GM04503 (cell line): Measurements from ENCODE around the gene PKD2.

Source experiments
- DNase-seq: peaks from one replicate; pipeline ENCODE4 v3.0.0-alpha.2; 2012; ENCODE audit warnings: low read depth

PKD2 gene

DNA sequence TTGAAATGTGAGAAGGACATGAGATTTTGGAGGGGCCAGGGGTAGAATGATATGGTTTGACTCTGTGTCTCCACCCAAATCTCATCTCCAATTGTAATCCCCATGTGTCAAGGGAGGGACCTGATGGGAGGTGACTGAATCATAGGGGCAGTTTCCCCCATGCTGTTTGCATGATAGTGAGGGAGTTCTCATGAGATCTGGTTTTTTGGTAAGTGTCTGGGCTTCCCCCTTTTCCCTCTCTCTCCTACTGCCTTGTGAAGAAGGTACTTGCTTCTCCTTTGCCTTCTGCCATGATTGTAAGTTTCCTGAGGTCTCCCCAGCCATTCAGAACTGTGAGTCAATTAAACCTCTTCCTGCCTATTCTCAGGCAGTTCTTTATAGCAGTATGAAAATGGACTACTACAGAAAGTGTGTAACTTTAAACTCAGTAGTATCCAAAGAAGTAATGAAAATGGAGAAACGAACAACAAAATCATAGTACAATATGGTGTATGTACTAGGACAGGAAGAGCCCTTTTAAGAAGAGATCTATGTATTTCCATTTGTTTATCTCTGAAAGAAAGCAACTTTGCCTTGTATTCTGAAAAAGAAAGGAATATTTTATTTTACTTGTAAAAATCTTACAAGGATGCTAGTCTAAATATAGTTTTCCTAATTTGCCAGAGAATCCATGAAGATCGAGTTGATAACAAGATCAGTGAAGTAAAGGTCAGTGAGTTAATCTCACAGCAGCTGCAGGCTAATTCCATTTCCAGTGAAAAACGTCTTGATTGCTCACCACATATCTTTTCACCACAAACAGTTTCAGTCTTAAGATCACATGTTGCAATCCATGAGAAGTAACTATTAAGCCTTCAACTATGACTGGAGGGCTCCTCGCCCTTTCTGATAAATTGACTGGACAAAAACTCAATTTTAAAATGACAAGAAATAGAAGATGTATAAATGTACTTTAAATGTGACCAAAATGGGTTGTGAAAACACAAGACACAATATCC lies 20.5 kb downstream of the PKD2 start:
- DNase-seq = peak; percentile 85

DNA sequence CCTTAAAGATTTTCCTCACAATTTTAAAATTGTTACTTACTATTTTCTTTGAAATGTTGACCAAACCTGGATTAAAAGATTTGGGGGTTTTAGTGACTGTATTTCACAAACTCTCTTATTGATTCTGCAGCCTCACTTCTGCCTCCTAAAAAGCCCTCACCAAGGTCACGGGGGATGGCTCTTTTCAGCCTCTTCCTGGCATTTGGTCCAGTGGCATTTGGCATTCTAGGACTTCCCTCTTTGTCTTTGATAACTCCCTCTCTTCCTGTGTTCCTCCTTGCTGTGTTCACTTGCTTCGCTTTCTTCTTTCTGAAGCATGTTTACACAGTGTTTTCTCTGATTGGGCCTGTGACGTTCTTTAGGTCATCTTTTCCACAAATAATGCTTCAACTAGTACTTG lies 21.5 kb downstream of the PKD2 start:
- DNase-seq = no peak

DNA sequence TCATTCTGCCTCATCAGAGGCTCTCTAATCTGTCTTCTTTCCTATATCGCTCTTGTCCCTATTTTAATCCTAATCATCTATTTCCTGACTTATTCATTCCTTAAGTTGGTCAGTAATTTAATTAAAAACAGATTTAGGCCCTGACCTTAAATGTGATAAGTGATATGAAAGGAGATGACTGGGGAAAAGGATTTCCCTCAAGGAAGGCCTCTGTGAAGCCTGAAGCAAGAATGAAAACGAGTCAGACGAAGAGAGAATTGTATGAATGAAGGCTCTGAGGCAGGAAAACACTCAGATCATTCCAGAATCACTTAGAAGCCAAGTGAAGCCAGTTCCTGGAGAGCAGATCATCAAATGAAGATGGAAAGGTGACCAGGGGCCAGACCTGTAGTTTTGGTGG lies 22.1 kb downstream of the PKD2 start:
- DNase-seq = no peak

DNA sequence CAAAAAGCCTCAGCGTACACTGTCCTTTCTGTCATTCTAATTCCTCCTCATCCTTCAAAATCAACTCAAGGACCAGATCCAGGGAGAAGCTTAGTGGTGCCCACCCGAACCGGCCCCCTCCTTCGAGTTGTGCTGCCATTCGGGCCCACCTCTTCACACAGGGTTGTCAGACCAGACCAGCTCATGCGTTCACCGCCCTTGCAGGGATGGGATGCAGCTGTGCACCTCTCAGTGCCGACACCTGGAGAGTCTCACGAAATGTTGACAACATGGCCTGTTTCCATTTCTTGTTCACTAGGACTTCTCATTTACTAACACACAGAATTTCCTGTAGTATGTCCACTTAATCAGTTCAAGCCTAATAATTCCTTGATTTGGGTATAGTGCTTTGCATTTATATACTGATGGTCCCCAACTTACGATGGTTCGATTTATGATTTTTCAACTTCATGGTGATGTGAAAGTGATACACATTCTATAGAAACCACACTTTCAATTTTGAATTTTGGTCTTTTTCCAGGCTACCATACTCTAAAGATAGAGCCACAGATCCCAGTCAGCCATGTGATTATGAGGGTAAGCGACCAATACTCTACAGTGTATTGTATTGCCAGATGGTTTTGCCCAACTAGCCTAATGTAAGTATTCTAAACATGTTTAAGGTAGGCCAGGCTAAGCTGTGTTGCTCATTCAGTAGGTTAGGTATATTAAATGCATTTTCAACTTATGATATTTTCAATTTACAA lies 23.3 kb downstream of the PKD2 start:
- no peak for DNase-seq

DNA sequence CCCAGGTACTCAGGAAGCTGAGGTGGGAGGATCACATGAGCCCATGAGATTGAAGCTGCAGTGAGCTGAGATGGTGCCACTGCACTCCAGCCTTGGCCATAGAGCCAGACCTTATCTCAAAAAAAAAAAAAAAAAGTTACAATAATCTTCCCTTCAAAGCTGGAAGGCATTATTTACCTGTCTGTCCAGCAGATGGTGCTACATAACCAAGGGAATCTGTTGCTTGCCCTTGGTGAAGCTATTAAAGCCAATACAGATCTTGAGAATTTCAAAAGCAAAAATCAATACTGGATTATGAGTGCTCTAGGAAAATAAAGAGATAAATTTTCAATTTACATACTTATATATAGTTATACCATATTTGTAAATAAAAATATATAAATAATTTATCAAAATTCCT lies 25.9 kb downstream of the PKD2 start:
- DNase-seq = no peak

DNA sequence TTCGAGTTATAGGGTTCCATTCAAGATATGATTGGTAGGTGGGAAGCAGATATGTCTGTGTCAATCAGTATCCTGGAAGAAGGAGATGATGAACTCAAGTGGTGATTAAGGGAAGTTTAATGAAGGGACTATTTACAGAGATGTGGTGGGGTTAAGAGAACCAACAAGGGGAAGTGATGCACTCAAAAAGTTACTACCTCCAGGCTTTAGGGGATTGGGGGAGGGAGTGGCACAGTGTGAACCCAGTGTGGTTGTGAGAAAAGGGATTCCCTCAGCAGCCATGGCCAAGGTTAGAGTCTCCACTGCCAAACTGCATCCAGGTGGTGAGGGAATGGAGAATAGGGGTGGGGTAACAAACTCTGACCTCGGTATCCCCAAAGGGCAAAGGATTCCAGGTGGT lies 27.9 kb downstream of the PKD2 start:
- no peak for DNase-seq

DNA sequence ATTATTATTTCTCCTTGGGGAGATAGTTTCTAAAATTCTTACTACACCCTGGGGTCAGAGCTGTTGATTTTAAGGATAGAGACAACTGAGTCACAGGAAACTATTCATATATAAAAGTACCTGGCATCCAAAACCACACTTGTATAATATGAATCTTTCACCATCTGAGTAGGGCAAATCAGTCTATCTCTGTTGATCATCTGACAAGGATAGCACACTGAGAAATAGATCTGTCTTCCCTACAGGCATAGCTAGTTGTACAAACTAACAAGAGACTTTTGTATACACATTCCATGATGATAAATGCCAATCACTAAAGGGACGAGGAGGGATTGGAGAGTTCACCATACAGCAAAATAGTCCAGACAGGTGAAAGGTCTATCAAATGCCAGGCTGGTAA lies 30.0 kb downstream of the PKD2 start:
- DNase-seq = no peak

DNA sequence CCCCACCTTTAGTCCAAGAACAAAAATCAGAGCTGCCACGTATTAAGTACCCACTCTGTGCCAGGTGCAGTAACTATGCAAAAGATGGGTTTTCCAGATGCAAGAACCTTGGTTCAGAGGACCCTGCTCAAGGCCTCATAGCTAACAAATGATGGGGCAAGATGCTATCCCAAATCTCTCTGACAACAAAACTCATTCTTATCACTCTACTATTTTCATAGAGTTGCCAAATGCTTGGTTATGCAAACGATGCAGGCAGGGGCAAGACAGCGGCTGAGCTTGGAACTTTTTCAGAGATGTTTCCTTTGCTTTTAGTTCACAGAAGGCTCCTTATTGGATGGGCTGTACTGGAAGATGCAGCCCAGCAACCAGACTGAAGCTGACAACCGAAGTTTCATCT lies 30.5 kb downstream of the PKD2 start:
- no peak for DNase-seq

DNA sequence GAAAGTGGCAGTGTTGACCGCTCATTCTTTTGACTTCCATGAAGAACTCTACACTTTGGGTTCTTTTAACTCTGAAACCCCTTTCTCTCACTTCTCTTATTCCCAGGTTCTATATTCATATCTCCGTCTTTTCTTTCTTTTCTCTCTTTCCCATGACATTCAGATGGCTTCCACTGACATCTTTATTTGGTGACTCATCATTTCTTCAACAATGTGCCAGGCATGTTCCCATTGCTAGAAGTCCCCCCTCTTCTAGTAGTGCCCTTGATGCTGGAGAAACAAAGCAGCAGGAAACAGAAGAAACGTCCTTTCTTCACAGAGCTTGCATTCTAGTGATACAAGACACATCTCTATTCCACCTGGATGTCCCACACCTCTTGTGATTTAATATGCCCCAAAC lies 33.3 kb downstream of the PKD2 start:
- DNase-seq = no peak

DNA sequence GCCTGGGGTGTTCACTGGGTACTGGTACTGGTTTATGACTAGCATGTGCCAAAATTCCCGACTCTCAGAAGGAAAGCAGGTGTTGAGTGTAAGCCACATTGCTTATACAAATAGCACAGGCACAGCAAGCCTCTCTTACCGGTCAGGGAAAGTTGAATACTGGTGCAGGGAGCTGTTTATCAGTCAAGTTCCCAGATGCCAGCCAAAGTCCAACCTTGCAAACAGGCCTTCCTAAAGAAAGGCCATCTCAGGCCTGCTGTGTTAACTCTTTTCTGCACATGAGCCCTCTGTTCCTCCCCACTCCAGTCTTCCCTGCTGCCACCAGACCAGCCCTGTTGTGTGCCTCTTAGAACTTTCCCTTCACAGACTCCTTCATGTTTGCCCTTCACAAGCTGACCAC lies 34.2 kb downstream of the PKD2 start:
- no peak for DNase-seq

DNA sequence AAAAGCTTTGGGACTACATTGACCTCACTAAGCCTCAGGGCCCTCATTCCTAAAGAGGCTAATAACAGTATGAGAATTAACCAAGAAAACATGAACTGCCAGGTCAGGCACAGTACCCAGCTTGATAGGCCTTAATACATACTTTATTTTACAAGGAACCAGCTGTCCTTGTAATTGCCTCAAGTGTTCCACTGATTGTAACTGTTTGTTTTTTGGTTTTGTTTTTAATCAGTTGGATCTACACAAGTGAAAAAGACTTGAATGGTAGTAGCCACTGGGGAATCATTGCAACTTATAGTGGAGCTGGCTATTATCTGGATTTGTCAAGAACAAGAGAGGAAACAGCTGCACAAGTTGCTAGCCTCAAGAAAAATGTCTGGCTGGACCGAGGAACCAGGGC lies 35.6 kb downstream of the PKD2 start:
- no peak for DNase-seq

DNA sequence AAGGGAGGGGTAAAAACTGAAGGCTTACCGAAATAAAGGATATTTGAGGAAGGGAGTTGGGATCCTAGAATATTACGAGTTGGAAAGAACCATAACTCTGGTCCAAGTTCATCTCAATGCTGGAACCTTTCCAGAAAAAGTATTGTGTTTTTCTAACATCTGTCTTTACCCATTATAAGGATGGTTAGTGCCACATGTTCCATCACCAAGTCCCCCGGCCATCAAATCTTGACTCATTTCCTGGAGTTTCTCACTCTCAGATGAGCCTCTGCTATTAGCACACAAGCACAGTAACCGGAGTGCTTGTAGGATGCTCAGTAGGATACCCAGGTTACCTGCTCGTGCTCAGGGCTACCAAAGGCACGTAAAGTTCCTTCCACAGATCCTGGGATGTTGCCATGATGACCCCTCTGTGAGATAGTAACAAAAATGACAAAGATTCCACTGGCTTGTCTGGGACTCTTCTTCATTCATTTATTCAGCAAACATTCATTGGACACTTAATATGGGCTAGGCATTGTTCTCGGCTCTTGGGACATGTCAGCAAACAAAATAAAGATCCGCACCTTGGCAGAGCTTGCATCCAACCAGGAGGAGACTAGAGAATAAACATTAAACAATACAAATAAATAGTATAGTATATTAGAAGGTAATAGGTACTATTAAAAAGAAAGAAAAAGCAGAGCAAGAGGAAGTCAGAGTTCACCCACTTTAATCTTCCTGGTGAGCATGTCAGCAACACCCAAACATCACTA lies 36.3 kb downstream of the PKD2 start:
- DNase-seq = no peak

DNA sequence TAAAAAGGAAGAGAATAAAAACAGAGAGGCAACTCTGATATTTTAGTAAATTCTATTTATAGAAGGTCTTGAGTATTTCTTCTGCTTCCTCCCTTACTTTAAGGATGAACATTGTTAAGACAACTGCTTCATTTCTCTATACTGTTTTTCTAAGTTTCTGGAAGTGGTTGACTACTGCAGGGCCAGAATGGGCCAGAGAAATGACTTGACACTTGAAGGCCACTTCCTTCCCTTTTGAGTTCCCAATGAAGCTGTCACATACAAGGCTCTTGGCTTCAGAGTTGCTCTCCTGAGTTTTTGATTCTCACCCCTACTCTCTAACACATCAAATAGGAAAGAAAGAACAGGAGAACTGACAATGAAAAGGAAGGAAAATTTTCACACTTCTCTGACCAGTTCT lies 37.6 kb downstream of the PKD2 start:
- DNase-seq = no peak

DNA sequence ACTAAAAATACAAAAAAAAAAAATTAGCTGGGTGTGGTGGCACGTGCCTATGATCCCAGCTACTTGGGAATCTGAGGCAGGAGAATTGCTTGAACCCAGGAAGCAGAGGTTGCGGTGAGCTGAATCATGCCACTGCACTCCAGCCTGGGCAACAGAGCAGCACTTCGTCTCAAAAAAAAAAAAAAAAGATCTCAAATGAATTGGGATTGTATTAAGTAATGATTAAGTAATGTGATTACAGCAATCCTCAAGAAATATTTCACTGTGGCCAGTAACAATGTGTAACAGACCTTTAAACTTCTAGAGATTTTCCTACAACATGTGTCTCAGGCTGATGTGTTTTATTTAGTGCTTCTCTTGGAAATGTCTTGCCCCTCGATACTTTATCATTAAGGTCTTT lies 46.8 kb downstream of the PKD2 start:
- DNase-seq = no peak

DNA sequence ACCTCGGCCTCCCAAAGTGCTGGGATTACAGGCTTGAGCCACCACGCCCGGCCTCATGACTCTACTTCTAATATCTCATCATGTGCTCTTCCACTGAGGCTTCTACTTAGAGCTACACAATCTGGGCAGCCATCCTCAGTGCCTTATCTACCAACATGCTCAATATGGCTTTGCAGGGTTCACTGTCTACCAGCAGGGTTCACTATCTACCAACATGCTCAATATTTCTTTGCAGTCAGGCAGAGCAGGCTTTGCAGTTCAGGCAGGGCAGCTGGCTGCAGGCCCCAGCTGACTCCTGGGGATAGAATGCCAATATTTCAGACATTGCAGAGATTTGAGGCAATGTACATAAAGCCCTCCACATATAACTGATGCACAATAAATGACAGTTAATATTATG lies 47.5 kb downstream of the PKD2 start:
- DNase-seq = no peak

DNA sequence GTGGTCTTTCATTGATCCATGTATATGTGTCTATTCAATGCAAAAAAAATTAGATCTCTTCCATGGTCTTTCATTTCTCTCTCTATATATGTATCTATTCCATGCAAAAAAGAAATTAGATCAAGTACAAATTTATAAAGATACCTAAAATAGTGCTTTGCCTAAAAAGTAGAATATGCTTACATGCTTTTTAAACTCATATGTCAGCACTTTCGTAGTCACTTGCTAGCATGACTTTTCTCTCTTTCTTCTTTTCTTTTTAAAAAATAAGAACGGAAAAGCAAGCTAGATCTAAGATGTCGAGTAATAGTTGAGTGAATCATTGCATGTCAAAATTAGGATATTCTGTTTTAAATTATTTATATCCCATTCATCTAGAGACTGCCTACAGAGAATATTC lies 50.9 kb downstream of the PKD2 start:
- no peak for DNase-seq

DNA sequence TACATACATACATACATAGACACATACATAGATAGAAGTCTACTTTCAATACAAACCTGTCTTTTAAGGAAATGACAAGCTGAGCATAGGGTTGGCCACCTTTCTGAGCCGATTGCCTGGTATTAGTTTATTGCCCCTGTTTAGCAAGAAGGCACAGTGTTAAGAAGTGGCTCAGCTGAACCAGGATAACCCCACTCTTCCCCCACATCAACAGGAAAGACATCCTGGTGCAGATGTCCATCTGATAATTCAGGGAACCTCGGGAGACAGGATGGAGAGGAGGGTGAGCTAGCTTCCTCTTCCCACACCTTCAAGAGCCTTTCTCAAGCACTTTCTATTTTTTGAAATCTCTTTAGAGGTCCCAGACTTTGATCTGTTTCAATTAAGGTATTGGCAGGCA lies 52.3 kb downstream of the PKD2 start:
- no peak for DNase-seq

DNA sequence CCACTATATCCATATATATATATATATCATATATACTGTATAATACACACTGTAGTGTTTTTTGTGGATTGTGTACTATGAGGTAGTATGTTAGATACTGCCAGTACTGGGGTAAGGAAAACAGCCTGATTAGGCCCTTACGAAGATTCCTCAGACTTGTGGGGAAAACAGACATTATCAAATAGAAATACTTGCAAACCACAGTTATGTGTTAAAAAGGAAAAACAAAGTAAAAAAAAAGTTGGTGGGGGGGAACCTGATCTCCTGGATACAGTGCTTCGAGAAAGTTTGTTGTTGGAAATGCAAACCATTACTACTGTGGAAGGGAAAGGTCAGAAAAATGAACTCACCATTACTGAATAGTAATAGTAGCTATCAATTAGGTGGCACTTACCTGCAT lies 53.0 kb downstream of the PKD2 start:
- DNase-seq = no peak

DNA sequence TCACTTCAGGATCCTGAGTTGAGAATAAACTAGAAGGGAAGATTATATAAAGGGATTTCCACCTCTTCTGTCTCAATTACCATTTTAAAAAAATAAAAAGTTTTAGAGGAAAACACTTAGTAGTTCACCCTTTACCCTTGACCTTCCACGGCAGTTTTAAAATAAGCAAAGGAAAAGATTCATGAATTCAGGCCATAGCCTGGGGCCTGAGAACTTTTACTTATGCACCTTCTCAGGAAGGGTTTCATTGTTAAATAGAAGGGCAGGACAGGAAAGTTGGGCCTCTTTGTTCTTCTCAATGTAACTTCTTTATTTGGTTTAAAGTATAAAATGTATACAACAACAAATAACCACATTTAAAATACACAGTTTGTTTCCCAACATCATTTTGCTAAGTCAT lies 54.9 kb downstream of the PKD2 start:
- no peak for DNase-seq

DNA sequence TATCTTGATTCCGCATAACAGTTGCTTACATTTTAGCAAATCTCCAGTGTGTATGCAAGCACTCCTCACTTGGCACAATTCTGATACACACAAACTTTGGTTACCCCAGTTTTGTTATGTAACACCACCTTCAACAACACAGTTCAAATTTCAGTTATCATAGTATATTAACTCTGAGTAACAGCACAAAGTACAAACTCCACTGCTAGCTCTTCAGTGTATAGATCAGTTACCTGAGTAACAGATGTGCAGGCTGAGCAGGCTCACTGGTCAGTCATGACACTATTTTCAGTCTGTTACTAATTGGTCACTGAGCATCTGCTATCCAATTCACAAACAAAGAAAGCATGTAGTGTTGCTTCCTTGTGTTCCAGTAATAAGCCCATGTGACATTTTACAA lies 55.4 kb downstream of the PKD2 start:
- DNase-seq = no peak

DNA sequence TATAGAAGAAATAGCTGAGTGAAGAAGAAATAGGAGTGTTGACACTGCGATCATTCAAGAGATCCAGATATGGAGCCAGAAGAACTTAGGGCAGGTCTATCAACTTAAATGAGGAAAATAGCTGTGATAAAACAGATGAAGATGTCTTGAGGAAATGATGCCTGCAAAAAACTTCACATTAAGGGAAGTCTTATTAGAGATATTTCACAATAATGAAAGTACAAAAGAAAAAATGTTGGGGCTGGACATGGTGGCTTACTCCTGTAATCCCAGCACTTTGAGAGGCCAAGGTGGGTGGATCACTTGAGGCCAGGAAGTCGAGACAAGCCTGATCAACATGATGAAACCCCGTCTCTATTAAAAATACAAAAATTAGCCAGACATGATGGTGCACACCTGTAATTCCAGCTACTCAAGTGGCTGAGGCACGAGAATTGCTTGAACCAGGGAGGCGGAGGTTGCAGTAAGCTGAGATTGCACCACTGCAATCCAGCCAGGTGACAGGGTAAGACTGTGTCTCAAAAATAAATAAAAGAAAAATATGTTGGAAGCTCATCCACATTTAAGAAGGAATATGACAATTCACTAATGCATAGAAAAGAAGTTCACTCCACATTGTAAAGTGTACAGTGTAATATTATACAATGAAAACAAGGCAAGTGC lies 56.3 kb downstream of the PKD2 start:
- no peak for DNase-seq

DNA sequence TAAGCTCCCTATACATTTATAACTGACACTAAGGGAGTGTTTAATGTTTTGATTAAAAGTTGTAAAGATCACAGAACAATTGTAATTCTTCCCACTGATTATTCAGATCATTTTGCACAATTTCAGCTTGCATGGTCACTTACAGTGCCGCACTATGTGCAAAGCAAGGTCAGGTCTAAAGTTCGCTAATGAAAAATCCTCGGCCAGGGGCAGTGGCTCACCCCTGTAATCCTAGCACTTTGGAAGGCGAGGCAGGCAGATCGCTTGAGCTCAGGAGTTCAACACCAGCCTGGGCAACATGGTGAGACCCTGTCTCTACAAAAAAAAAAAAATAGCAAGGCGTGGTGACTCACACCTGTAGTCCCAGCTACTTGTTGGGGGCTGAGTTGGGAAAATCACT lies 57.0 kb downstream of the PKD2 start:
- DNase-seq = no peak
